ENCODE measurements around the gene PPP1R18. TPM values are rescaled to one million over a fixed set of nuclear protein-coding genes. Genes with fewer than 3 reads are reported as not detected.
"Not testable (repeated sequence)": the region's sequence is repeated elsewhere in the genome, so short reads cannot be mapped to it uniquely, and the experiment has no call there.

The PPP1R18 gene
- polyA plus RNA-seq, 4 donors: 39.5 to 41.7 (median 41.3) TPM

GRCh38 chr6:30670760-30671527, 15.5 kb downstream of the PPP1R18 start:
- no peak for DNase-seq (ENCODE audit: low read depth in 4 of 4, low spot score in 3 of 4)

GRCh38 chr6:30666300-30666699, 20.1 kb downstream of the PPP1R18 start:
- DNase-seq (ENCODE audit: low read depth in 4 of 4, low spot score in 3 of 4): not testable (repeated sequence)

- DNase-seq (ENCODE audit: low read depth in 4 of 4, low spot score in 3 of 4): no peak
These were observed 21.3 kb downstream of the PPP1R18 start for GRCh38 chr6:30664994-30665767.

GRCh38 chr6:30657922-30658321, 28.5 kb downstream of the PPP1R18 start:
- DNase-seq (ENCODE audit: low read depth in 4 of 4, low spot score in 3 of 4): not testable (repeated sequence)

DNA sequence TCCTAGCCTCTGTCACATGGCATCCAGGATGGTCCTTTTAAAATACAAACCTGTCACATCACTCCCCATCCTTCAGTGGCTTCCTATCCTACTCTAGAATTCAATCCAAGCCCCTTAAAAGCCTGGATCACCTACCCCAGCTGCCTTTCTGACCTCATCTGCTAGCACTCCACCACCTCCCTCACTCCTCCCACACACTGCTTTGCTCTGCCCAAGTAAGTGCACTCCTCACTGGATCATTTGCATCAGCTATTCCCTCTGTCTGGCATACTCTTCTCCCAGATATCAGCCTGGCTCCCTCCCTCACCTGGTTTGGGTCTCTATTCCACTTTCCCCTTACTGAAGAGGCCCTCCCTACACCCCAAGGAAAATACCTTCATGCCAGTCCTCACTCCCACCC, 29.0 kb downstream of the PPP1R18 start:
- no peak for DNase-seq (ENCODE audit: low read depth in 4 of 4, low spot score in 3 of 4)

GRCh38 chr6:30656513-30656912, 29.9 kb downstream of the PPP1R18 start:
- DNase-seq (ENCODE audit: low read depth in 4 of 4, low spot score in 3 of 4): no peak

DNA sequence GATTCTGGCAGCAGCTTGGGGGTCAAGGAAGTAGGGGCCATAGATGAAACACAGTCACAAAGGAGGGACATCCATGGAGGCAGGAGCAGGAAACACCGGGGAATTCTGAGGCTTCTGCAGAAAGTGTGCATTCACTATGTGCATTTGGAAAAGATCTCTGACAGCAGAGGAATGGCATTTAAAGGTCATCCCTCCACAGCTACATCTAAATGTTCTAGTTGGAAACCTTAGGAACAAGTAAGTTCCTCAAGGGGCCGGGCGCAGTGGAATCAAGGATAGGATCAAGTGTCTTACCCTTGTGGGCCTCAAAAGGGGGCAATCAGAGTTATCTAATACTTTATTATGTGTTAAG, 30.7 kb downstream of the PPP1R18 start:
- no peak for DNase-seq (ENCODE audit: low read depth in 4 of 4, low spot score in 3 of 4)

DNA sequence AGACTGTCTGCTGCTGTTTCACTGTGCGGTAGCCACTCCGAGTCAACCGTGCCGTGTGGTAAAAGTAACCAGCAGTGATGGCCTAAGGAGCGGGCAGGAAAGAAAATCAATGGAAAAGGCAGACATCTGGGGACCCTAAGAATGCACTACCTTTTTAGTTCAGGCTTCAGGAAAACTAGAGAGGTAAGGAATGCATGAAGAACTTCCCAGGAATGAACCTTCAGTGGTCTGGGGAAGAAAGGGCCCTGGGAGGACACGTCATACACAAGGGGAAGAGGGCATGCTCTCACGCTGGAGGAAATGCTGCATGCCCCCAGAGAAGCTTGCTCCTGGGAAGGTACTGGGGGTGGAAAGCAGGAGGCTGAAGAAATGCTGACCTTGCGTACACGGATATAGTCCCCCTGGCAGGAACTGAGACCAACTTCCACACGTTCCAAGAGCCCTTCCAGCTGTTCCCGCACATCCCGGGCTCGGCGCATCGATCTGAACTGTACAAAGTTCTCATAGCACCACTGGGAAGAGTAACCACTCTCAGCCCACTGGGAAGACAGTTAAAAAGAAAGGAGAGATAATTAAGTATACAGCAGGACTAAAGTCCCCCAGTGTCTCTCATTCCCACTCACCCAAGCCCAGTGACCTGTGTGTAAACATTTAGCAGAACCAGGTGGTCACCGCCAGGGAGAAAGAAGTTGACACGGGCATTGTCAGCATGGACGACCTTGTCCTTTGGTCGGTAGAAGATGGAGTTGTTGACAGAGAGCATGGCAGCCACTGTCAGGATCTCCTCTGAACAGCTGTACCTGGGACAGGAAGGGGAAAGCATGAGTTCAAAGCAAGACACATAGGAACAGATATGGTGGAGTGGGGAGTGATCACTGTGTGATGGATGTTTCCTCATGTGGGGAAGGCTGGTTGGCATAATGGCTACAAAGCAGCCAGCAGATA, 31.4 kb downstream of the PPP1R18 start:
- DNase-seq (ENCODE audit: low read depth in 4 of 4, low spot score in 3 of 4): no peak

DNA sequence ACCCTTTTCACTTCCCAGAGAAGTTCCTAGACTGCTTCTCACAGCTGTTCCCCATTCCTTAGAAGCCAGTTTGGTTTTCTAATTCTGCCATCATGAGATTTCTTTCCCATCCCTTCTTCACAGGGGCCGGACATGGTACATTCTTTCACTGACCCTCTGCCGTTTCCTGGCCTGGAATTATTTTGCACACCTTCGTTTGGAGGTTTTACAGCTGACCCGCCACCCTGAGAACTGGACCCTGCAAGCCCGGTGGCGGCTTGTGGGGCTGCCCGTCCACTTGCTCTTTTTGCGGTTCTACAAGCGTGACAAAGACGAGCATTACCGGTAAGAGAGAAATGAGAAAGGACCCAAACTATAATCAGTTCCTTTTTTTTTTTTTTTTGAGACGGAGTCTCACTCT, 35.3 kb downstream of the PPP1R18 start:
- no peak for DNase-seq (ENCODE audit: low read depth in 4 of 4, low spot score in 3 of 4)

DNA sequence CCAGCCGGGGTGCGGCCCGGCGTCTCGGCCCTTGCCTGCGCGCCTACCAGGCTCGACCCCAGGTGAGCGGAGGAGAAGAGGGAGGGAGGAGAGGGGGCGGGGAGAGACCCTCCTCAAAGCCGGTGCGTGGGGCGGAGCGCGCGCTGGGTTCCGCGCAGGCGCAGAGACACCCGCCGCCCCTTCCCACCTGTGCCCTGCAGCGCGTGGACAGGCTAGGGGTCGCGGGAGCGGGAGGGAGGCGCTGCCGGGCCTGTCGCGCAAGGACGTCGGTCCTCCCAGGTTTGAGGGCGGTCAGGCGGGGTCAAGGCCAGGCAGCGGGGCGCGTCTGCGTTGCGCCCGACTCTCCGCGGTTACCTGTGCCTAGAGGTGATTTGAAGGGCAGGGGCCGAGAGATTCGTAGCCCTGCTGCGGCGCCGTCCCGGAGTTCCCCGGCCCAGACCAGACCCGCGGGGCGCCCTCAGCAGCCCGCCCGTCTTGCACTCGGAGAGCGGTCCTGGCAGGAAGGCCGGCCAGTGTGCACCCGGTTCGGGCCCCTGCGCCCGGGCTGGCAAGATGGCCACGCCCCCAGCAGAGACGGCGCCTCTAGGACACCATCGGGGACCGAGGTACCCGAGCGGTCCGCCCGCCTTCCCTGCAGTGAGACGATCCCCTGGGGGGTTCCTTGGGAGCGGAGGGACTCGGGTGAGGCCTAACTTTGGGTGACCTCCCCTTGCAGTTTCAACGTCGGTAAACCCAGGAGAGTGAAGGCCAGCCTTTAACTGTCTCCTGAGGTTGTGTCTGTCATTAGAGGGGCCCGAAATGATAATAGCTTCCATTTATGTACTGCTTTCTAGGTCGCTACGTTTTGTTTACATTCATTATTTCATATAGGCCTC, 39.0 kb downstream of the PPP1R18 start:
- DNase-seq (ENCODE audit: low read depth in 4 of 4, low spot score in 3 of 4): peak in 3 of 4 donors; percentile 57 to 77 (median 63)

DNA sequence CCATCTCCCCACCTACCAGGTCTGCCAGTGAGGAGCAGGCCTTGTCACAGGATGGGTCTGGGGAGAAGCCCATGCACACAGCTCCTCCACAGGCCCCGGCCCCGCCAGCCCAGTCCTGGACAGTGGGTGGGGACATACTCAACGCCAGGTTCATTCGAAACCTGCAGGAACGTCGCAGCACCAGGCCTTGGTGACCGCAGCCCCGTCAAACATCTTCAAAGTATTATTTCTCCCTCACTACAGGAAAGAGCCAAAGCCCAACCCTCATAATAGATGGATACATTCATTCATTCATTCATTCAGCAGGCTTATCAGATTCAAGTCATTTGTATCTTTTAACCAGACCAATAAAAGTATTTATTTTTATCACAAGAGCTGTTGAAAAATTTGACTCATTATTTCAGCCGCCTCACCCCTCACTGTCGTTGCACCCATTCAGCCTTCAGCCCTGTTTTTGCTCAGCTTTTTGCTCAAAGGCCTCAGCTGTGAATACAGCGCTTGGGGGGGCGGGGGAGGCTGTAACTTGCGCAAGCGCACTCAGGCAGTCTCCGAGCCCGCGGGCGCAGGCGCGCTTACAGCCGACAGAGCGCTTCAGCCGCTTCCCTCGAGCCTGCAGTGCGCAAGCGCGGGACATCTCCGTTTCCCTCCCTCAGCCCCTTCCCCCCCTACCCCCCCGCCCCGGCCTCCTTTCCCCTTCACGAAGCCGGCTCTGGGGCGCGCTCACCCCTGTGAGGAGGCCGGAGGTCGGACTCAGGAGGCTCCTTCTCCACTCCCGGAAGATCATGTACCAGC, 39.8 kb downstream of the PPP1R18 start, which contains the start of gene C6orf136:
Gene C6orf136, plus strand, starts transcription at position 684 of the 792 bp plus-strand sequence. Its CDS starts 99 bp downstream, at position 783.
- peak; percentile 77 to 81 (median 78) for DNase-seq (ENCODE audit: low read depth in 4 of 4, low spot score in 3 of 4)

GRCh38 chr6:30645989-30646388, 40.5 kb downstream of the PPP1R18 start:
- DNase-seq (ENCODE audit: low read depth in 4 of 4, low spot score in 3 of 4): no peak

- DNase-seq (ENCODE audit: low read depth in 4 of 4, low spot score in 3 of 4): no peak
These were observed 41.7 kb downstream of the PPP1R18 start for GRCh38 chr6:30644769-30645168.

- no peak for DNase-seq (ENCODE audit: low read depth in 4 of 4, low spot score in 3 of 4)
These were observed 42.8 kb downstream of the PPP1R18 start for GRCh38 chr6:30643656-30644055.

DNA sequence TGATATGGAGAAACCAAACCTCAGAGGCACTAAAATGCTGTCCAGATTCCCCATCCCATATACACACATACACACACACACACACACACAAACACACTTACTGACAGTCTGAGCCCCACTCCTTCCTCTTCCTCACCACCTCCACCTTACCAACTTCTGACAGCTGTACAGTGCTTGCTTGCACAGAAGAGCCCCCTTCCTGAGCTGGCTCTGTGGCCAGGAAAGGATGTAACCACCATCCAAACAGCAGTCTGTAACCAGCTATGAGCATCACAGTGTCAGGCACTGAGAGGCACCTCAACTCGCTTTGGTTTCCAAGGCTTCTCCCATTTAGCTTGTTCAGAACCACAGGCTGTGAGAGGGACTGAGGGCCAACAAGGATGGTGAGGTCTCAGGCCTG, 45.4 kb downstream of the PPP1R18 start:
- DNase-seq (ENCODE audit: low read depth in 4 of 4, low spot score in 3 of 4): no peak

DNA sequence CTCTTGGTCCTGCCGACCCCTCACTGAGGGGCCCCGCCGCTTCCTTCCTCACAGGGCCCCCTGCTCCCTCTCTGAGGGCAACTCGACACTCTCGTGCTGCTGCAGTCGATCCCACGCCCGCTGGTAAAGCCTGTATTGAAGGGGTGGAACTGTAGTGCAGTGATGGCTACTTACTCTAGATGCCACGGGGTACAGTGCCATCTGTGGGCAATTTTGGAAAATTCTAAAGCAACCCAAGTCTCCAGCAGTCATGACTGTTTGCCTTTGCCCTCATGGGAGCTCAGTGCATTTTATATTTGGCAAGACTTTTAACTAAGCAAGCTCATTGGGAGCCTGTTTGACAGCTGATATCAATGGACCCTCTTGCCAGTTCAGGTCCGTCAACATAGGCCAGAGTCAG, 46.0 kb downstream of the PPP1R18 start:
- DNase-seq (ENCODE audit: low read depth in 4 of 4, low spot score in 3 of 4): no peak

GRCh38 chr6:30635834-30636233, 50.6 kb downstream of the PPP1R18 start:
- DNase-seq (ENCODE audit: low read depth in 4 of 4, low spot score in 3 of 4): no peak

- peak in 1 of 4 donors; percentile 73 for DNase-seq (ENCODE audit: low read depth in 4 of 4, low spot score in 3 of 4)
These were observed 59.7 kb downstream of the PPP1R18 start, which contains the start of gene ATAT1 for GRCh38 chr6:30626484-30627366. Gene ATAT1 (plus strand): TSS chr6:30626874.
